NCI-H1417 treated with DMSO at 0.1 percent for 48 hours (cell line): ENCODE measurements around the gene FSTL1.

Experiments used
- DNase-seq: peaks from one replicate; lab custom pipeline; 2025; lab: John Stamatoyannopoulos, UW

FSTL1 gene

GRCh38 chr3:120450600-120451271, at the start of gene FSTL1:
Gene FSTL1, minus strand, starts transcription at chr3:120450992. Its CDS starts 246 bp downstream, at chr3:120450746.
- no peak for DNase-seq

GRCh38 chr3:120498556-120499346, 48.0 kb upstream of the FSTL1 start:
- no peak for DNase-seq

GRCh38 chr3:120497818-120498217, 47.0 kb upstream of the FSTL1 start:
- DNase-seq = no peak

GRCh38 chr3:120497336-120497735, 46.5 kb upstream of the FSTL1 start:
- no peak for DNase-seq

GRCh38 chr3:120496278-120497002, 45.6 kb upstream of the FSTL1 start:
- DNase-seq = no peak

GRCh38 chr3:120495809-120496208, 45.0 kb upstream of the FSTL1 start:
- no peak for DNase-seq

GRCh38 chr3:120492103-120492502, 41.3 kb upstream of the FSTL1 start:
- no peak for DNase-seq

GRCh38 chr3:120489421-120489820, 38.6 kb upstream of the FSTL1 start:
- DNase-seq = no peak

GRCh38 chr3:120488296-120488695, 37.5 kb upstream of the FSTL1 start:
- no peak for DNase-seq

GRCh38 chr3:120487191-120487650, 36.4 kb upstream of the FSTL1 start:
- DNase-seq = no peak

GRCh38 chr3:120481081-120481480, 30.3 kb upstream of the FSTL1 start:
- no peak for DNase-seq

GRCh38 chr3:120477781-120478180, 27.0 kb upstream of the FSTL1 start:
- DNase-seq = no peak

- no peak for DNase-seq
These were observed 25.1 kb upstream of the FSTL1 start for GRCh38 chr3:120475722-120476377.

- no peak for DNase-seq
These were observed 23.3 kb upstream of the FSTL1 start for GRCh38 chr3:120473896-120474675.

GRCh38 chr3:120473389-120473788, 22.6 kb upstream of the FSTL1 start:
- no peak for DNase-seq

- DNase-seq = no peak
These were observed 21.5 kb upstream of the FSTL1 start for GRCh38 chr3:120472121-120472844.

GRCh38 chr3:120471643-120472042, 20.9 kb upstream of the FSTL1 start:
- no peak for DNase-seq

GRCh38 chr3:120470870-120471269, 20.1 kb upstream of the FSTL1 start:
- DNase-seq = no peak

- DNase-seq = no peak
These were observed 19.1 kb upstream of the FSTL1 start for GRCh38 chr3:120469882-120470301.

GRCh38 chr3:120469440-120469839, 18.6 kb upstream of the FSTL1 start:
- no peak for DNase-seq
